ENCODE results near the gene ART5.
"Not testable (repeated sequence)": the region's sequence is repeated elsewhere in the genome, so short reads cannot be mapped to it uniquely, and the experiment has no call there.

GRCh38 chr11:3600201-3600600 is 41.6 kb downstream of the ART5 start:
- TF ChIP-seq CTCF, POLR2A (IDR thresholded peaks at IDR 0.05): not testable (repeated sequence)

Measured in adrenal gland (tissue), 5 donors.